OCI-LY3 (cell line): ENCODE data around the gene GORASP2.

Experiments used
- H2AFZ ChIP-seq: fragments of 200-600, 300-600 bp; shearing (Covaris generic); 2 replicates; pipeline ENCODE4 v1.6.0; 2014; ENCODE audit warnings: antibody characterized with exemption, low read depth, low read length
- H3K27ac ChIP-seq: fragments of 200-600, 300-600 bp; sonication (generic); 2 replicates; pipeline ENCODE4 v1.5.1; 2014; ENCODE audit warnings: mild to moderate bottlenecking, low read length, moderate library complexity, mixed read lengths
- H3K27me3 ChIP-seq: fragments of 200-600, 300-600 bp; sonication (generic); 2 replicates; pipeline ENCODE4 v1.6.1; 2014; ENCODE audit warnings: low read depth, low read length, mixed read lengths
- H3K36me3 ChIP-seq: fragments of 200-600, 300-600 bp; sonication (generic); replicated peaks from 2 replicates; pipeline ENCODE3; 2014; ENCODE audit warnings: low read depth, low read length, mixed read lengths
- H3K4me1 ChIP-seq: fragments of 300-600, 200-600 bp; sonication (generic); 2 replicates; pipeline ENCODE4 v1.6.1; 2014; ENCODE audit warnings: low read length, mixed read lengths
- H3K4me2 ChIP-seq: fragments of 200-600, 300-600 bp; sonication (generic); 2 replicates; pipeline ENCODE4 v1.6.1; 2014; ENCODE audit warnings: low read length, mixed read lengths
- H3K4me3 ChIP-seq: fragments of 300-600, 200-600 bp; sonication (generic); 2 replicates; pipeline ENCODE4 v1.5.1; 2014; ENCODE audit warnings: antibody characterized with exemption, mild to moderate bottlenecking, low read length, moderate library complexity
- H3K79me2 ChIP-seq: fragments of 300-600, 200-600 bp; shearing (Covaris generic); 2 replicates; pipeline ENCODE4 v1.6.1; 2014; ENCODE audit warnings: mild to moderate bottlenecking, low read length, mixed read lengths
- H3K9ac ChIP-seq: fragments of 300-600, 200-600 bp; shearing (Covaris generic); 2 replicates; pipeline ENCODE4 v1.6.0; 2014; ENCODE audit warnings: mild to moderate bottlenecking, low read length, moderate library complexity
- H3K9me3 ChIP-seq: fragments of 200-600, 300-600 bp; shearing (Covaris generic); 2 replicates; pipeline ENCODE4 v1.6.1; 2014; ENCODE audit warnings: low read length, mixed read lengths; ENCODE audit not compliant: insufficient read depth
- H4K20me1 ChIP-seq: fragments of 200-600, 300-600 bp; sonication (generic); 2 replicates; pipeline ENCODE4 v1.6.1; 2016; ENCODE audit warnings: low read length, mixed read lengths; ENCODE audit not compliant: insufficient read depth
- EZH2phosphoT487 ChIP-seq: fragments of 200-600 bp; shearing (Covaris generic); IDR thresholded peaks from 2 replicates; pipeline ENCODE4 v1.6.1; 2018; ENCODE audit warnings: antibody characterized with exemption, mixed run types, low read depth
- TF ChIP-seq, protein P1 (sequence below): fragments of 200-600, 300-600 bp; sonication (generic); IDR thresholded peaks from 2 replicates; pipeline ENCODE4 v1.5.1; 2014; ENCODE audit warnings: antibody characterized with exemption, low read length, low read depth

GORASP2 gene

DNA sequence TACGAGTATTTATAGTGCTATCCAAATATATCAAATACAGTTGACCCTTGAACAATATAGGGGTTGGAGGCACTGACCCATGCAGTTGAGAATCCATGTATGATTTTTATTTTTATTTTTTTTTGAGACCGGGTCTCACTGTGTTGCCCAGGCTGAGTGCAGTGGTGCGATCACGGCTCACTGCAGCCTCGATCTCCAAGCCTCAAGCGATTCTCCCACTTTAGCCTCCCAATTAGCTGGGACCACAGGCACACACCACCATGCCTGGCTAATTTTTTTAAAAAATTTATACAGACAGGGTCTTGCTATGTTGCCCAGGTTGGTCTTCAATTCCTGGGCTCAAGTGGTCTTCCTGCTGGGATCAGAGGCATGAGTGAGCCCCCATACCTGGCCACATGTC, 70.6 kb downstream of the GORASP2 start:
- Histone ChIP-seq H3K4me3 (no peak overlapping the region), H3K36me3 (peaks cover 16% of the 10 kb centered on the region), H3K4me2 (no peak overlapping the region), H3K9ac (no peak overlapping the region), H3K4me1 (no peaks in the 10 kb centered on the region), H3K27me3 (no peaks in the 10 kb centered on the region), H3K79me2 (no peaks in the 10 kb centered on the region), H2AFZ (no peak overlapping the region), H3K9me3 (no peaks in the 10 kb centered on the region), H4K20me1 (no peaks in the 10 kb centered on the region), H3K27ac (no peak overlapping the region)
- TF ChIP-seq EZH2phosphoT487, result no peak

DNA sequence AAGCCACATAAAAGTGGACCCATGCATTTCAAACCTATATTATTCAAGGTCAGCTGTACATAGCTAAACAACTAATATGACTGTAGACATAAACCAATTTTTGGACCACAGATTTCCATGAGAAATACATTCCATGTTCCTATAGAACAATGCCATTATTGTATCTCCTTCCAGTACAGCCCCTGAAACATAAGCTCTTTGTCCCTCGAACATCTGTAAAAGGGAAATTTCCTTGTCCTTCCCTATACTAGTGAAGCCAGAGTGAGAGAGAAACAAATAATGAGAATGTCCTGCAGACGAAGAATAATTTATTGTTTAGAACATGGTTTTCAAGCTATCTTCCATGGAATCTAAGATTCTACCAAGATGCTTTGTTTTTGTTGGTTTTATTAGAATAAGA, 75.3 kb downstream of the GORASP2 start:
- Histone ChIP-seq H4K20me1 (no peaks in the 10 kb centered on the region), H3K27ac (no peak overlapping the region), H3K4me2 (no peak overlapping the region), H3K36me3 (peaks cover 21% of the 10 kb centered on the region), H3K4me3 (no peak overlapping the region), H3K27me3 (no peaks in the 10 kb centered on the region), H3K4me1 (no peaks in the 10 kb centered on the region), H3K9ac (no peak overlapping the region), H3K79me2 (no peaks in the 10 kb centered on the region), H2AFZ (no peak overlapping the region), H3K9me3 (no peaks in the 10 kb centered on the region)
- TF ChIP-seq, protein P1, sequence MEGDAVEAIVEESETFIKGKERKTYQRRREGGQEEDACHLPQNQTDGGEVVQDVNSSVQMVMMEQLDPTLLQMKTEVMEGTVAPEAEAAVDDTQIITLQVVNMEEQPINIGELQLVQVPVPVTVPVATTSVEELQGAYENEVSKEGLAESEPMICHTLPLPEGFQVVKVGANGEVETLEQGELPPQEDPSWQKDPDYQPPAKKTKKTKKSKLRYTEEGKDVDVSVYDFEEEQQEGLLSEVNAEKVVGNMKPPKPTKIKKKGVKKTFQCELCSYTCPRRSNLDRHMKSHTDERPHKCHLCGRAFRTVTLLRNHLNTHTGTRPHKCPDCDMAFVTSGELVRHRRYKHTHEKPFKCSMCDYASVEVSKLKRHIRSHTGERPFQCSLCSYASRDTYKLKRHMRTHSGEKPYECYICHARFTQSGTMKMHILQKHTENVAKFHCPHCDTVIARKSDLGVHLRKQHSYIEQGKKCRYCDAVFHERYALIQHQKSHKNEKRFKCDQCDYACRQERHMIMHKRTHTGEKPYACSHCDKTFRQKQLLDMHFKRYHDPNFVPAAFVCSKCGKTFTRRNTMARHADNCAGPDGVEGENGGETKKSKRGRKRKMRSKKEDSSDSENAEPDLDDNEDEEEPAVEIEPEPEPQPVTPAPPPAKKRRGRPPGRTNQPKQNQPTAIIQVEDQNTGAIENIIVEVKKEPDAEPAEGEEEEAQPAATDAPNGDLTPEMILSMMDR, result no peak
- no peak for TF ChIP-seq EZH2phosphoT487

DNA sequence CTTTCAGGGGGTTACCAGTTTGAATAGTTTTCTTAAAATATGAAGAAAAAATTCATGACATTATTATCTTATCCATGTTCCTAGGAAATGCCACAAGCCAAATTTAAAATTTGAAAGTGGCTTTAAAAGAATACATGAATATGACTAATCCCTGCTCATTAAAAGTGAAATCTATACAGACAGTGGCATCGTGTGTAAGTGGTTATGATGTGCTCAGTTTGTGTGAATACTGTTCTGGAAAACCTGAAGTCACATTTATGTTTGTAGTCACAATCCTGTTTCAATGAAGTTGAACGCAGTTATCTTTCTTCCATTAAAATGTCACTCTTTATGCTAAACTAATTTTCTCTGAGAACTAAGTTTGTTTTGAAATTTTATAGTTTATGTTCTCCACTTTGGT, 75.8 kb downstream of the GORASP2 start:
- Histone ChIP-seq H2AFZ (no peak overlapping the region), H3K4me1 (no peaks in the 10 kb centered on the region), H3K4me2 (no peak overlapping the region), H3K79me2 (no peaks in the 10 kb centered on the region), H3K4me3 (no peak overlapping the region), H4K20me1 (no peaks in the 10 kb centered on the region), H3K27me3 (no peaks in the 10 kb centered on the region), H3K27ac (no peak overlapping the region), H3K9ac (no peak overlapping the region), H3K9me3 (no peaks in the 10 kb centered on the region), H3K36me3 (peaks cover 21% of the 10 kb centered on the region)
- TF ChIP-seq, protein P1, result no peak
- no peak for TF ChIP-seq EZH2phosphoT487

DNA sequence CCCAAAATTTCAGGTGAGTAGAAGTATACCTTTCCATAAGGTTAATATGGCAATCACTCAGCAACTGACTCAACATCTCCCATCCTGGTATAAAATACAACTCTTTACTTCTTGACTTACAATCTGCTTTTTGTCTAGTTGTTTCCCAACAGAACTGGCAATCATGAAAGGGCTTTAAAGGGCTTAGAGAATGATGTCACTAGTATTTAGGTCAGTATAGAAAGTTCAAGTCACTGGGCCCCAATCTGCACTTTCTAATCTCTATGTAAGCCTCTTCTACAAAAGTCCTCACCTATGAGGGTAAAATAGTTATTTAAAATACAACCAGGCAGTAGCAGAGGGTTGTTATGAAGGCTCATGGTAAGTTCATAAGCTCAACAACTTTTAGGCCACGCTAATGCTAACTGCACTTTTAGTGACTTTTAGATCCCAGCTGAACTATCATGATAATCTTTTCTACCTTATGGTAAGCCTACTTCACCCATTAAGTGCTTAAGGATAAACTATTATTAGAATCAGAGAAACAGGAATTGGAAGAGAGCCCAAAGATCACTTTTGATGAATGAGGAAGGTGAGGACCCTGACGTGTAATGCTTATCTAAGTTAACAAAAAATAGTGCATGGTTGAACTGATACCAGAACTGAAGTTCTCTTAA, 79.6 kb downstream of the GORASP2 start:
- no peaks in the 10 kb centered on the region for H3K4me1 ChIP-seq
- no peak overlapping the region for H3K27ac ChIP-seq
- H4K20me1 ChIP-seq, result no peaks in the 10 kb centered on the region
- no peak overlapping the region for H2AFZ ChIP-seq
- no peak overlapping the region for H3K9ac ChIP-seq
- no peak overlapping the region for H3K4me2 ChIP-seq
- no peak overlapping the region for H3K4me3 ChIP-seq
- H3K9me3 ChIP-seq, result no peaks in the 10 kb centered on the region
- no peaks in the 10 kb centered on the region for H3K27me3 ChIP-seq
- no peaks in the 10 kb centered on the region for H3K79me2 ChIP-seq
- H3K36me3 ChIP-seq, result peaks cover 29% of the 10 kb centered on the region
- TF ChIP-seq, protein P1, result no peak
- no peak for TF ChIP-seq EZH2phosphoT487
